Keratinocyte (primary cell): ENCODE data around the gene GPR65.

ENCODE experiments used
- EZH2 ChIP-seq: IDR thresholded peaks from one replicate; pipeline ENCODE4 v1.6.1; 2012; ENCODE audit warnings: inconsistent platforms, mild to moderate bottlenecking, low read length, moderate library complexity
- TF ChIP-seq, protein P1 (sequence below), 3 experiments: IDR thresholded peaks in 1 of 3; conservative IDR thresholded peaks in 1 of 3; optimal IDR thresholded peaks in 1 of 3; 2 replicates in 2 of 3; 3 replicates in 1 of 3; pipeline versions ENCODE3 to v1.5.1; 2011; ENCODE audit warnings: low read length in 3 of 3, mild to moderate bottlenecking in 3 of 3, moderate library complexity in 2 of 3, control low read depth in 1 of 3, inconsistent platforms in 1 of 3; ENCODE audit not compliant: insufficient read depth in 2 of 3; ENCODE audit errors: extremely low read depth in 1 of 3

- TF ChIP-seq, protein P1, sequence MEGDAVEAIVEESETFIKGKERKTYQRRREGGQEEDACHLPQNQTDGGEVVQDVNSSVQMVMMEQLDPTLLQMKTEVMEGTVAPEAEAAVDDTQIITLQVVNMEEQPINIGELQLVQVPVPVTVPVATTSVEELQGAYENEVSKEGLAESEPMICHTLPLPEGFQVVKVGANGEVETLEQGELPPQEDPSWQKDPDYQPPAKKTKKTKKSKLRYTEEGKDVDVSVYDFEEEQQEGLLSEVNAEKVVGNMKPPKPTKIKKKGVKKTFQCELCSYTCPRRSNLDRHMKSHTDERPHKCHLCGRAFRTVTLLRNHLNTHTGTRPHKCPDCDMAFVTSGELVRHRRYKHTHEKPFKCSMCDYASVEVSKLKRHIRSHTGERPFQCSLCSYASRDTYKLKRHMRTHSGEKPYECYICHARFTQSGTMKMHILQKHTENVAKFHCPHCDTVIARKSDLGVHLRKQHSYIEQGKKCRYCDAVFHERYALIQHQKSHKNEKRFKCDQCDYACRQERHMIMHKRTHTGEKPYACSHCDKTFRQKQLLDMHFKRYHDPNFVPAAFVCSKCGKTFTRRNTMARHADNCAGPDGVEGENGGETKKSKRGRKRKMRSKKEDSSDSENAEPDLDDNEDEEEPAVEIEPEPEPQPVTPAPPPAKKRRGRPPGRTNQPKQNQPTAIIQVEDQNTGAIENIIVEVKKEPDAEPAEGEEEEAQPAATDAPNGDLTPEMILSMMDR (optimal IDR thresholded peaks at IDR 0.05 in 1 of 3, IDR thresholded peaks at IDR 0.05 in 1 of 3, conservative IDR thresholded peaks at IDR 0.05 in 1 of 3; ENCODE audit: extremely low read depth in 1 of 3, insufficient read depth in 2 of 3, low read length in 3 of 3), result no peak
- no peak for TF ChIP-seq EZH2
Observed at GRCh38 chr14:88004506-88005036, 364 bp upstream of the GPR65 start.
